ENCODE measurements around the gene INTS6.

INTS6 gene

DNA sequence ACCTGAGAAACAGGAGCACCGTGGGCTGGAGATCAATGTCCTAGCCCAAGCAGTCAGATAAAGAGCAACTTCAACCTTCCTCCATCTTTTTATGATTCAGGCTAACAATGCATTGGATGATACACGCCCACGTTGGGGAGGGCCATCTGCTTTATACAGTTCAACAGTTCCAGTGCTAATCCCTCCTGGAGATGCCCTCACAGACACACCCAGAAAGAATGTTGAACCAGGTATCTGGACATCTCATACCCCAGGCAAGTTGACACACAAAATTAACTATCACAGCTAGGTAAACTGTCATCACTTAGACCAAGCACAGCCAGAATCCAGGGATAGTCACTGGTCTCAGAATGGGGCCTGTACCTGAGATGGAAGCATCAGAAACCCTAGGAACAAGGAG is 134.0 kb downstream of the INTS6 start:
- DNase-seq (ENCODE audit: low read depth, low spot score): no peak

DNA sequence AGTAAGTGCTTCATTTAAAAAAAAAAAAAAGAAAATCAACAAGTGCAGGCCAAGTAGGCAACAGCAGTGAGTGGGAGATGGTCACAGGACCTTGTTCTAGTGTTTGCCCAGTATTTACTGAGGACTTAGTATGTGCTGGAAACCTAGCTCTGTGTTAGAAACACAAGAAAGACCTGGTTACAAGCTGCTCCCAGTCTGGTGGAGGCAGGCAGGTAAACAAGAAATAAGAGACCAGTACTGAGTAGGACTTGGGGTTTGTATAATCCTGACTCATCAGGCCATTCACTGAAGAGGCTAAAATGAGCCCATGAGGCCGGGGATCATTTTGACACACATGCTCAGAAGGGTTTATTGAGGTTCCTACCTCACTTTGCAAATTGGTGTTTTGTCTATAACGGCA is 134.8 kb downstream of the INTS6 start:
- DNase-seq (ENCODE audit: low read depth, low spot score): no peak

DNA sequence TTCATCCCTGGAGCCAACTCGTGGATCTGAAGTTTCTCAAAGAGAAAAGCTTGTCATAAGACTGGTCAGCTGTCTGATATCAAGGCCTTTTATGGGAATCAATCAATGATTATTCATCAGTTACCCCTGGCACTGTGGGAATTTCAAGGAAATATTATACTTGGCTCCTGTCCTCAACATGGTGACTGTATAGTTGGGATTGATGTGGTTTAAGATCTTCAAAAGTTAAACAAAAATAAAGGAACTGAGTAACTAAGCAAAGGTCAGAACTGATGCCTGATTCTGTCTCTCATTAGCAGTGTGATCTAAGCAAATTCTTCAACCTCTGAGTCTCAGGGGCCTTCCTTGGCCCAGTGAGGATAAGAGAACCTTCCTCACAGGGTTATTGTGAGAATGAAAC is 135.6 kb downstream of the INTS6 start:
- DNase-seq (ENCODE audit: low read depth, low spot score): peak; percentile 62

DNA sequence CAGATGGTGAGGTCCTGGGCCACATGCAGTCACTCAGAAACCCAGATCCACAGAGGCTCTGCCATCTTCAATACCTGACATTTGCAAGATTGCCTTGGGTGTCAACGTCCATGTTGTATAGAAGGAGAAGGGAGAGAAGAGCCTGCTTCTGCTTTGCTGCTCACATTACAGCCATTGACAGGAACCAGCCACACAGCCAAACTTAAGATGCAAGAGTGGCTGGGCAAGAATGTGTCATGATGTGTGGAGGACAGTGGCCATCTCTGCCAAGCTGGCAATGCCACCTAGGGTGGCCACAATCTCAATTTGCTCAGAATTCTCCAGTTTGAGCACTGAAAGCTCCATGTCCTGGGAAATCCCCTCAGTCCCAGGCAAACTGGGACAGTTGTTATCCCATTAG is 139.2 kb downstream of the INTS6 start:
- no peak for DNase-seq (ENCODE audit: low read depth, low spot score)

DNA sequence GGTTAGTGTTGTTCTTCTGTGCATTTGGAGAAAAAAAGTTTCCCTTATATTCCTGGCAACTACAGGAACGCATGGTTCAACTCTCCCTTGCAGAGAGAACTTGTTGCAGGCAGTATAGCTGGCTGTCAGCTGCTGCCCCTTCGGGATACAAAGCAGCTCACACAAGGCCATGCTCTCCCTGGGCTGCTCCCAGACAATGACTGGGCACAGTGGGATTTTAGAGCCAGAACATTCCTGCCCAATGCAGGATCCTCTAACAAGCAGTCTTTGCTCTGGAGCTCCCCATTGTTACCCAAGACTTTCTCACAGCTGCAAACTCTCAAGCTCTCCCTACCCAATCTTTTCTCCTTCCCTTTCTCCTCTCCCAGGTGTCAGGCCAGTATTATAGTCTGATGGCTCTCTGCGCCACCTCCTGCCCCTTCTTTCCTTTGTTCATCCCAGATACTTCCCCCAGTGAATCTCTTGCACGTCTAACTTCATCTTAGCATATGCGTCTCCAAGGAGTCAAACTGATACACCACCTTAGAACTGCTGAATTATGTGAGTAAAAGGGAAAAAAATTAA is 140.8 kb downstream of the INTS6 start:
- DNase-seq (ENCODE audit: low read depth, low spot score): no peak

Measured in smooth muscle cell of the brain vasculature (primary cell).